HEK293 (cell line): Measurements from ENCODE around the gene FA2H.

ENCODE experiments used
- CTCF ChIA-PET: fragments of 350-600 bp; formaldehyde crosslinking; extraction: SDS; loops from one replicate; lab custom pipeline; 2021; ENCODE audit warnings: antibody characterized with exemption; lab: Yijun Ruan, JAX
- POLR2A ChIA-PET: fragments of 300-600 bp; formaldehyde crosslinking; extraction: SDS; loops from one replicate; lab custom pipeline; 2020; ENCODE audit warnings: antibody characterized with exemption, inconsistent platforms; lab: Yijun Ruan, JAX
- H3K27ac ChIP-seq: fragments of 200-500 bp; sonication (Bioruptor generic); 2 replicates; pipeline ENCODE4 v1.5.1; 2014; ENCODE audit warnings: low read depth, low read length, control low read depth, inconsistent platforms; ENCODE audit errors: extremely low read depth
- H3K36me3 ChIP-seq, 2 experiments: fragments of 200-500 bp in 1 of 2; sonication (Bioruptor generic) in 1 of 2; 1 replicate in 1 of 2; 2 replicates in 1 of 2; pipeline ENCODE4 v1.5.1; 2014 to 2017; ENCODE audit warnings: inconsistent platforms in 2 of 2, low read length in 2 of 2; ENCODE audit not compliant: control insufficient read depth in 2 of 2, insufficient read depth in 1 of 2
- H3K4me1 ChIP-seq: fragments of 200-500 bp; sonication (Bioruptor generic); 2 replicates; pipeline ENCODE4 v1.5.1; 2014; ENCODE audit warnings: mild to moderate bottlenecking, low read length, inconsistent platforms; ENCODE audit not compliant: control insufficient read depth, insufficient read depth
- H3K4me3 ChIP-seq: 2 replicates; pipeline ENCODE4 v1.5.1; 2011; ENCODE audit warnings: low read depth, mild to moderate bottlenecking, control low read depth, low read length, moderate library complexity
- H3K9me3 ChIP-seq: fragments of 200-500 bp; sonication (Bioruptor generic); 2 replicates; pipeline ENCODE4 v1.5.1; 2014; ENCODE audit warnings: low read depth, low read length, inconsistent platforms; ENCODE audit not compliant: control insufficient read depth, insufficient read depth
- CTCF ChIP-seq: fragments of 450-650 bp; formaldehyde crosslinking; IDR thresholded peaks from 2 replicates; pipeline ENCODE4 v1.5.1; 2016; ENCODE audit warnings: missing biosample characterization, missing genetic modification characterization
- FEZF1 ChIP-seq: fragments of 450-650 bp; formaldehyde crosslinking; IDR thresholded peaks from 2 replicates; pipeline ENCODE4 v1.5.1; 2016; ENCODE audit warnings: missing biosample characterization, missing genetic modification characterization
- GLIS1 ChIP-seq: fragments of 450-650 bp; formaldehyde crosslinking; IDR thresholded peaks from 2 replicates; pipeline ENCODE4 v1.5.1; 2016; ENCODE audit warnings: missing biosample characterization, missing genetic modification characterization
- HOXD13 ChIP-seq: sonication (generic); formaldehyde crosslinking; IDR thresholded peaks from 2 replicates; pipeline ENCODE4 v1.8.0; 2022; ENCODE audit warnings: missing genetic modification reagents, borderline replicate concordance
- KLF17 ChIP-seq: fragments of 450-650 bp; formaldehyde crosslinking; IDR thresholded peaks from 2 replicates; pipeline ENCODE4 v1.5.1; 2016; ENCODE audit warnings: missing biosample characterization, missing genetic modification characterization
- KLF8 ChIP-seq: fragments of 450-650 bp; formaldehyde crosslinking; IDR thresholded peaks from 2 replicates; pipeline ENCODE4 v1.5.1; 2016; ENCODE audit warnings: missing biosample characterization, missing genetic modification characterization
- MZF1 ChIP-seq: fragments of 450-650 bp; formaldehyde crosslinking; IDR thresholded peaks from 2 replicates; pipeline ENCODE4 v1.5.1; 2017; ENCODE audit warnings: missing biosample characterization, missing genetic modification characterization, borderline replicate concordance
- OSR2 ChIP-seq: fragments of 450-650 bp; formaldehyde crosslinking; IDR thresholded peaks from 2 replicates; pipeline ENCODE4 v1.5.1; 2016; ENCODE audit warnings: missing biosample characterization, missing genetic modification characterization
- PATZ1 ChIP-seq: fragments of 450-650 bp; formaldehyde crosslinking; IDR thresholded peaks from 2 replicates; pipeline ENCODE4 v1.5.1; 2016; ENCODE audit warnings: missing biosample characterization, missing genetic modification characterization
- PBX3 ChIP-seq: sonication (generic); formaldehyde crosslinking; IDR thresholded peaks from 2 replicates; pipeline ENCODE4 v1.8.1; 2022; ENCODE audit warnings: mild to moderate bottlenecking, moderate library complexity, missing genetic modification reagents
- PRDM10 ChIP-seq: fragments of 450-650 bp; formaldehyde crosslinking; IDR thresholded peaks from 2 replicates; pipeline ENCODE4 v1.5.1; 2016; ENCODE audit warnings: missing biosample characterization, missing genetic modification characterization
- TCF7L2 ChIP-seq: IDR thresholded peaks from 2 replicates; pipeline ENCODE4 v1.6.1; 2011; ENCODE audit warnings: low read depth, mild to moderate bottlenecking, inconsistent platforms, low read length, moderate library complexity, borderline replicate concordance
- YY2 ChIP-seq: fragments of 450-650 bp; formaldehyde crosslinking; IDR thresholded peaks from 2 replicates; pipeline ENCODE4 v1.5.1; 2016; ENCODE audit warnings: missing biosample characterization, missing genetic modification characterization
- ZBTB10 ChIP-seq: fragments of 450-650 bp; formaldehyde crosslinking; IDR thresholded peaks from 2 replicates; pipeline ENCODE4 v1.5.1; 2016; ENCODE audit warnings: missing biosample characterization, missing genetic modification characterization
- ZBTB8A ChIP-seq: fragments of 450-650 bp; formaldehyde crosslinking; IDR thresholded peaks from 2 replicates; pipeline ENCODE4 v1.5.1; 2016; ENCODE audit warnings: missing biosample characterization, missing genetic modification characterization
- ZNF19 ChIP-seq: fragments of 450-650 bp; formaldehyde crosslinking; IDR thresholded peaks from 2 replicates; pipeline ENCODE4; 2016; ENCODE audit warnings: missing biosample characterization, missing genetic modification characterization, low read depth
- ZNF223 ChIP-seq: fragments of 450-650 bp; formaldehyde crosslinking; IDR thresholded peaks from 2 replicates; pipeline ENCODE4 v1.5.1; 2016; ENCODE audit warnings: missing biosample characterization, missing genetic modification characterization
- ZNF274 ChIP-seq, 2 experiments: fragments of 200-500 bp in 1 of 2; fragments of 450-650 bp in 1 of 2; sonication (Bioruptor generic) in 1 of 2; formaldehyde crosslinking in 1 of 2; IDR thresholded peaks; 2 replicates each; pipeline versions ENCODE4 v1.5.1 to v1.6.1; 2014 to 2016; ENCODE audit warnings: borderline replicate concordance in 1 of 2, inconsistent platforms in 1 of 2, low read length in 1 of 2, missing biosample characterization in 1 of 2, missing genetic modification characterization in 1 of 2
- ZNF394 ChIP-seq: fragments of 450-650 bp; formaldehyde crosslinking; IDR thresholded peaks from 2 replicates; pipeline ENCODE4 v1.5.1; 2016; ENCODE audit warnings: missing biosample characterization, missing genetic modification characterization, mild to moderate bottlenecking, moderate library complexity, borderline replicate concordance
- ZSCAN23 ChIP-seq: fragments of 450-650 bp; formaldehyde crosslinking; IDR thresholded peaks from 2 replicates; pipeline ENCODE4 v1.5.1; 2016; ENCODE audit warnings: missing biosample characterization, missing genetic modification characterization

The FA2H gene

GRCh38 chr16:74817851-74818250 is 43.2 kb upstream of the FA2H start (continued):
- TF ChIP-seq PATZ1 (tag by site-specific recombination) (no peak), PRDM10 (tag by site-specific recombination) (no peak), CTCF (tag by site-specific recombination) (no peak), ZBTB10 (no peak), ZNF274 (IDR thresholded peaks at IDR 0.05; ENCODE audit: low read length) (no peak), ZNF274 (tag by site-specific recombination; IDR thresholded peaks at IDR 0.05; ENCODE audit: borderline replicate concordance) (no peak)

GRCh38 chr16:74813109-74813641 is 38.6 kb upstream of the FA2H start:
- Histone ChIP-seq H3K27ac (no peak overlapping the region), H3K36me3 (no peaks in the 10 kb centered on the region), H3K4me3 (no peak overlapping the region), H3K9me3 (no peaks in the 10 kb centered on the region), H3K4me1 (no peaks in the 10 kb centered on the region)
- ChIA-PET CTCF (interaction anchor here (0.6 to 5.1 kb wide), 27 partner anchors 9 to 1726 kb away, joined by 3 to 78 read pairs (median 4); no protein-coding TSS in a partner anchor), POLR2A (no interaction called here)
- TF ChIP-seq ZSCAN23 (tag by site-specific recombination) (no peak), GLIS1 (tag by site-specific recombination) (0 out of 2 replicates have a peak, but pooled peaks have one; percentile 8), FEZF1 (tag by site-specific recombination) (peak; percentile 95), KLF8 (tag by site-specific recombination) (no peak), ZNF19 (tag by site-specific recombination) (no peak), ZNF394 (tag by site-specific recombination) (peak; percentile 50; the same call in 1 of the 2 replicates), KLF17 (tag by site-specific recombination) (no peak), PBX3 (CRISPR knock-in tag) (no peak; the same call in 1 of the 2 replicates), HOXD13 (CRISPR knock-in tag) (no peak), ZNF223 (tag by site-specific recombination) (no peak), OSR2 (no peak; the same call in 1 of the 2 replicates), MZF1 (no peak), PATZ1 (tag by site-specific recombination) (peak; percentile 62), YY2 (tag by site-specific recombination) (no peak), ZBTB8A (tag by site-specific recombination) (peak; percentile 84), TCF7L2 (no peak)
